DMS153 treated with DMSO at 0.1 percent for 48 hours (cell line): ENCODE measurements around the gene RAB19.
"Not testable (repeated sequence)": the region's sequence is repeated elsewhere in the genome, so short reads cannot be mapped to it uniquely, and the experiment has no call there.

Source experiments
- DNase-seq: peaks from one replicate; lab custom pipeline; 2025; ENCODE audit not compliant: unreplicated experiment; lab: John Stamatoyannopoulos, UW

The RAB19 gene

DNA sequence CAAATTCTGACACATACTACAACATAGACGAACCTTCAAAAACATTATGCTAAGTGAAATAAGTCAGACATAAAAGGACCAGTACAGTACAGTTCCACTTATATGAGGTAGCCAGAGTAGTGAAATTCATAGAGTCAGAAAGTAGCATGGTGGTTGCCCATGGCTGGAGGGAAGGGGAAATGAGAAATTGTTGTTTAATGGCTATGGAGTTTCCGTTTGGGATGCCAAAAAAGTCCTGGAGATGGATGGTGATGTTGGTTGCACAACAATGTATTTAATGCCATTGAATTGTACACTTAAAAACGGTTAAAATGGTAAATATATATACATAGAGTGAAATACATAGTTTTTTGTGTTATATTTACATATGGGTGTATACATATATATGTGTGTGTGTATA lies 3.5 kb upstream of the RAB19 start:
- no peak for DNase-seq

DNA sequence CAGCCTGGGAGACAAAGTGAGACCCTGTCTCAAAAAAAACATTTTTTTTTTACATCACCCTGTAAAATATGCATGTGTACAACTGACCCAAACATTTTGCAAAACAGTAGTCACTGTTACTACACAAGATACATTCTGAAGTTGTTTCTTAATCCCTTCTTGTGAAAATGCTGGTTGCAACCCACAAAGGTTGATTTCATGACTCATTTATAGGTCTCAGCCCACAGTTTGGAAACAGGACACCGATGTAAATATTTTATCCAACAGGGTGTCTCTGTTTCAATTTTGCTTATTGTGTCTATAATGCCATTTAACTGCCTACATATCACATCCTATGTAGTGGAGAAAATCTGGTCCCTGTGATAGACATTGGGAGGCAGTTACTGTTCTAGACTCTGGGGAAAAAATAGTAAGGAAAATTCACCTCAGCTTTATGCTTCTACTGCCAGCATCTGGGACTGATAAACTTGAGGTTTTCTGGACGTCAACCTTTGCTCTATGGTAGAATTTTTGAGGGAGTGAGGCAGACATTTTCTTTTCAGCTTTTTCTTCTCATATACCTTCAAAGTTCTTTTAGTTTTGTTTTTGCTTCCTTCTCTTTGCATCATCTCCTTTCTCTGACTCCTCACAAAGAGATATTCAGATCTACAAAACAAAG lies 1.6 kb upstream of the RAB19 start:
- DNase-seq = no peak

DNA sequence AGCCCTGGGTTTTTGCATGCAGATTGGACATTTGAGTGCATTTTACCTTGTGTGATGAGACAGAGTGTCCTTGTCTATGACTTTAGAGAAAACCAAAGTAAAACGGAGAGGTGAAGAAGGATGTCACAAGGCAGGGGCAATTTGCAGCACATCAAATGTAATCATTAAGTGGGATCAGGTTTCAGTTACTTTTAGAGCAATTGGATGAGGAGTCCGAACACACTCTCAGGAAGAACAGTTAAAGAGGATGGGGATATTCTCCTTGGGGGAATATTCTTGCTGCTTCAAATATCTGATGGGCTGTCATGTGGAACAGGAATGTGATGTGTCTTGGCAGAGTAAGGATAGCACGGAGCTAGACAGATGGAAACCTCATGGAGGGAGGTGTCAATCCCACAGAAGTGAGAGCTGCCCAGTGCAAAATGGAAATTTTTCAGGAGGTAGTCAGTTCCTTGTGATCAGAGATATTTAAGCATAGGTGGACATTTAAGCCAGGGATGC lies 757 bp downstream of the RAB19 start:
- DNase-seq = no peak

DNA sequence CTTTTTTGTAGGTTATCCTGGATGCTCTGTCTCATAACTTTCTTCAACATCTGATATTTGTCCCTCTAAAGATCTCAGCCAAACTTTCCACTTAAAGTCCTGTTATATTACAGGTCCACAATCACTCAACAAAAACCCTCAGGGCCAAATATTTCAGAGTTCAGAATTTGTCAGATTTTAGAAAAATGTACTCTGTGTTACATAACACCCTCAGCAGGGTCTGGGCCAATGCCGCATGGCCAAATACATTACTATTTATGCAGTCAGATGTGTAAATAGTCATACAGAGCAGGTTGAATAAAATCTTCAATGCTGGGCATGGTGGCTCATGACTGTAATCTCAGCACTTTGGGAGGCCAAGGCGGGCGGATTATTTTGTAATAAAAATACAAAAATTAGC lies 11.5 kb downstream of the RAB19 start:
- no peak for DNase-seq

DNA sequence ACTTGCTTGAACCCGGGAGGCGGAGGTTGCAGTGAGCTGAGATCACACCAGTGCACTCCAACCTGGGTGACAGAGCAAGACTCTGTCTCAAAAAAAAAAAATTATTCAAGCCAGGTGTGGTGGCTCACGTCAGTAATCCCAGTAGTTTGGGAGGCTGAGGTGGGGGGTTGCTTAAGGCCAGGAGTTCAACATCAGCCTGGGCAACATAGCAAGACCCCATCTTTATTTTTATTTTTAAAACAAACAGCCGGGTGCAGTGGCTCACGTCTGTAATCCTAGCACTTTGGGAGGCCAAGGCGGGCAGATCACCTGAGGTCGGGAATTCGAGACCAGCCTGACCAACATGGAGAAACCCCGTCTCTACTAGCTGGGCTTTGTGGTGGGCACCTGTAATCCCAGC lies 12.0 kb downstream of the RAB19 start:
- not testable (repeated sequence) for DNase-seq

DNA sequence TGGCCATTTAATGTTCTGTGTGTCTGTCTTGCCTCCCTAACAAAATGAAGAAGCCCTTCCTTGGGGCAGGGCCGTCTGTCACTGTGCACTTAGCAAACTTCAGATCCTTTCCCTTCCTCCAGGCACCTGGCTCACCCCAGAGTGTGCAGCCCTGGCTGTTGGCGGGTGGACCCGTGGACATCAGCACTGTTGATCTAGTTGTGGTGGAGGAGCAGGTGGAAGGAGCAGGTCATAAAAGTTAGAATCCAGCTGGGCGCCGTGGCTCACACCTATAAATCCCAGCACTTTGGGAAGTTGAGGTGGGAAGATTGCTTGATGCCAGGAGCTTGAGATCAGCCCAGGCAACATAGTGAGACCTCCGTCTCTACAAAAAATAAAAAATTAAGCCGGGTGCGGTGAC lies 12.7 kb downstream of the RAB19 start:
- DNase-seq = peak; percentile 3

DNA sequence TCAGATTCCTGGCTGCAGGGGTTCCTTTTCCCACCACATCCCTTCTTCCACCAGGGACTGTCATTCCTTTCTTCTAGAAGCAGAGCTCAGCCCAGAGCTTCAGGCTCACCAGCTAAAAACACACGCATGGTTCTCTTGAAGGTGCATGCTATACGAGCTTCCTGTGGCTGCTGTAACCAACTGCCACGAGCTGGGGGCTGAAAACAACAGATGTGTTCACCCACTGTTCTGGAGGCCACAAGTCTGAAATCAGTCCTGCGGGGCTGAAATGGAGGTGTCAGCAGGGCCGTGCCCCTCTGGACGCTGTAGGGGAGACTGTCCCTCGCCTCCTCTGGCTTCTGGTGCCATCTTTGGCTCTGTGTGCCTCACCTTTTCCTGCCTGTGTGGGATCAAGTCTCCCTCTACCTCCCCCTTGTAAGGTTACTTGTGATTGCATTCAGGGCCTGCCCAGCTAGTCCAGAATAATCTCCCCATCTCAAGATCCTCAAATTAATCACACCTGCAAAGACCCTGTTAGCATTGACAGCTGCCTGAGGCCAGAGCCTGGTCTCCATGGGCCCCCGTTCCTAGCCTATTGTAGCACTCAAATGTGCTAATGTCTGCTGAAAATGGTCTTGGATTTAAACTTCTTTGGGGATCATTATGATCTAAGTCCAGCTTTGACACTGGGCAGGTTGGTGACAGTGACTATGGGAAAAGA lies 13.7 kb downstream of the RAB19 start:
- DNase-seq = peak; percentile 58

DNA sequence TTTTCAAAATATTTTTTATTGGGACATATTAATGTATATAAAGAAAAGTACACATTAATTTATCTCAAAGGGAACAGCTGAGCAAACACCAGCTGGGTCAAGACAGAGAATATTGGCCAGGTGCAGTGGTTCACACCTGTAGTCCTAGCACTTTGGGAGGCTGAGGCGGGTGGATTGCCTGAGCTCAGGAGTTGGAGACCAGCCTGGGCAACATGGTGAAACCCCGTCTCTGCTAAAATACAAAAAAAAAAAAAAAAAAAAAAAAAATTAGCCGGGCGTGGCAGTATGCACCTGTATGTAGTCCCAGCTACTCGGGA lies 14.3 kb downstream of the RAB19 start:
- DNase-seq = not testable (repeated sequence)

DNA sequence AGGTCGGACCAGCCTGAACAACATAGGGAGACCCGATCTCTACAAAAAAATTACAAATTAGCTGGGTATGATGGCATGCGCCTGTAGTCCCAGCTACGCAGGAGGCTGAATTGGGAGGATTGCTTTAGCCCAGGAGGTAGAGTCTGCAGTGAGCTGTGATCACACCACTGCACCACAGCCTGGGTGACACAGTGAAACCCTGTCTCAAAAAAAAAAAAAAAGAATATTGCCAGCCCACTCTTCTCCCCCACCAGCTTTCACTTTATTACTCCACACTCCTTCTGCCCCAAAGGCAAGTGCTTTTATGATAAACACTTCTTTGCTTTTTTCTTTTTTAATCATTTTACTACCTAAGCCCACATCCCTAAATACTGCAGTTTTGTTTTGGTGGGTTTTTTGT lies 14.8 kb downstream of the RAB19 start:
- DNase-seq = no peak

DNA sequence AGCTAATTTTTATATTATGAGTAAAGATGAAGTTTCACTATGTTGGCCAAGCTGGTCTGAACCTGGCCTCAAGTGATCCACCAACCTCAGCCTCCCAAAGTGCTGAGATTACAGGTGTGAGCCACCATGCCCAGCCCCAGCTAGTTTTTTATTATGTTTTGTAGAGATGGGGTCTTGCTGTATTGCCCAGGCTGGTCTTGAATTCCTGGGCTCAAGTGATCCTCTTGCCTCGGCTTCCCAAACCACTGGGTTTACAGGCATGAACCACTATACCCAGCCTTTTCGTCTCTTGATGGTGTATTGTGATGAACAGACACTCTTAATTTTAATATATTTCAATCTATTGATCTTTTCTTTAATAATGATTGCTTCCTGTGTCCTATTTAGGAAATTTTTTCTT lies 17.7 kb downstream of the RAB19 start:
- no peak for DNase-seq

DNA sequence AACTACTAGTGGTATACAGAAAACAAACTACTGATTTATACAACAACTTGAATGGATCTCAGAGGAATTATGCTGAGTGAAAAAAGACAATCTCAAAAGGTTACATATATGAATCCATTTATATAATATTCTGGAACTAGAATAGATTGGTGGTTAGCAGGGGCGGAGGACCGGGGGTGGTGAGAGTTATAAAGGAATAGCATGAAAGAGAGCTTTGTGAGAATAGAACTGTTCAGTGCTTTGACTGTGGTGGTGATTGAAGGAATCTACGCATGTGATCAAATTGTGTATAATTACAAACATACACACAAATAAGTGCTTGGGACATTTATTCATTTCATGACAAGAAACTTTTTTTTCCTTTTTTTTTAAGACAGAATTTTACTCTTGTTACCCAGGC lies 19.6 kb downstream of the RAB19 start:
- DNase-seq = no peak

DNA sequence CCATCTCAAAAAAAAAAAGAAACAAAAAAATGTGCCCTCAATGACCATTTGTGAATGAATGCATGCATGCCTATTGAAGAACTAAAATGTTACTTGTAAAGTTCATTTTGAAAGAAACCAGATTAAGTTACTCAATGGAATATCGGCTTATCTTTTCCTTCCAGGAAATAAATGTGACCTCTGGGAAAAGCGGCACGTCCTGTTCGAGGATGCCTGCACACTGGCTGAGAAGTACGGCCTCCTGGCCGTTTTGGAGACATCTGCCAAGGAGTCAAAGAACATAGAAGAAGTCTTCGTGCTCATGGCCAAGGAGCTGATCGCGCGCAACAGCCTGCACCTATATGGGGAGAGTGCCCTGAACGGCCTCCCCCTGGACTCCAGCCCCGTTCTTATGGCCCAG lies 21.9 kb downstream of the RAB19 start:
- DNase-seq = no peak

DNA sequence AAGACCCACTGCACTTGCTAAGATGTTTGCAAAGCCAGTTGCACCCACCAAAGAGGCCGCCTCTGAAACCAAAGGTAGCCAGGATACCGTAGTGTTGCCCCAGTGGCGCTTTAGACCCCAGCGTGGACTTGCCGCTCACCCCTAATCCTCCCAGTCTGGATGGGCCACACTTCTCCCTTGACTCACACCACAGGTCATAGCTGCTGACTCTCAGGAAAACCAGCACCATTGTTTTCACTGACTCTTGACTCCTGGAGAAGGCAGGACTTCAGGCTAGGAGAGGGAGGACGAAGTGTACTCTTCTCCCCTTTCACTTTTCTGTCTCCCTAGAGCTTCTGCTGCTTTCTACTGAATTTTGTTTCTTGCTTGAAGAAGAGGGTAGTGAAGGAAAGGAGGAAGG lies 22.3 kb downstream of the RAB19 start:
- no peak for DNase-seq

DNA sequence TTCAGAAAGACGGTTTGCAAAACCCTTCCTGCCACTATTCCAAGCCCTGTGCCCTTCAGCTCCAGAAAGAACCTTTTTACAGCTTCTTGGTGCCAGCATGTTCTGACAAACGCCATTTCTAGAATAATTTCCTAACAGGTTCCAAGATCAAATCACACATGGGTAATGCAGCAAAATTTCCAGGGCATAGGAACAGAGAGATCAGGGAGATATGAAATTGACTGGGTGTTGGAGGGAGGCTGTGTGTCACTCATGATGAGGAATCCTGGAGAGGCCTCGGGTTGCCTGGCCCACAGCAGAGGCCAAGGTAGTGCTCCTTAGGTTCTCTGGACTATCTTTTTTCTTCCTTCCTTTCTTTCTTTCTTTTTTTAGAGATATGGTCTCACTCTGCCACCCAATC lies 29.5 kb downstream of the RAB19 start:
- DNase-seq = no peak

DNA sequence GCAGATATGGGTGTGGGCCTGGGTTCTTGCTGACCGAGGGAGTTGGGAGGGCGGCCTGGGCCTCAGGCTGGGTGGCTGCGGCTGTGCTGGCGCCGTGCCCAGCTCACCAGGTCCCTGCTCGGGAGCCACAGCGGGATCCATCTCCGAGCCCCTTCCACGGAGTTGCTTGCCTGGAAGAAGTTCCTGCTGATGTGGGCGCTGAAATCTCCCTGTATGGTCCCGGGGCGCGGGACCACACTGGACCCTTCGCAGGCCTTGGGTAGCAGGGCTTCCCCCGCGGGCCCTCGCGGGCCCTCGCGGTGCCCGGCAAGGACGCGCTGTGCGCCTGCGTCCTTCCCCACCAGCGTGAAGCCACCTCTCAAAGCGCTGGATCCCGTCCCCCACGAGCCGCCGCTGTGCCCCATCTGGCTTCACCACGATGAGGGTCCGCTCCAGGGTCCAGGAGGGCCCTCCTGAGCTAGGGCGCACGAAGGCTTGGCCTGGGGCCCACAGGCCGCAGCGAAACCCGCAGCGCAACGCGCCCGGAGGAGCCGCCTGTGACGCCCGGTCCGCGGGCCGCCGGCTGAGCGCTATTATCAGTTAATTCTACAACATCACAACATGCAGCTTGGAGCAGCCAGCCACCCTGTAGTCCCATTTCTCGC lies 31.5 kb downstream of the RAB19 start:
- DNase-seq = no peak

DNA sequence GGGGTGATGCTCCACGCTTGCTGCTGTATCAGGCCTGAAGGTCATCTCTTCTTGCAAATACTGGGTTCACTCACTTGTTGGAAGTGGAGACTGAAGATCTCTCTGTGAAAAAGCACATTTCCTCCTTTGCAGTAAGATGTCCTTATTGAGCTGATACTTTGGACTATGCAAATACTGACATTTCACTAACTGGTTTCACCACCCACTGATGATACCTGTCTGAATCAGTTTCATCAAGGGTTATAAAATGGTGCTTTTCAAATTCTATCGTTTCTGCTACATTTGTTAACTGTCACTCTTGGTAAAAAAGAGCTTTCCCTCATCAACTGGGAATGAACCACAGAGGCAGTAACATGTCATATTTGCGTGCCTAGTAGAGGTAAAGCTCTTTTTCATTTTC lies 35.5 kb downstream of the RAB19 start:
- DNase-seq = no peak

DNA sequence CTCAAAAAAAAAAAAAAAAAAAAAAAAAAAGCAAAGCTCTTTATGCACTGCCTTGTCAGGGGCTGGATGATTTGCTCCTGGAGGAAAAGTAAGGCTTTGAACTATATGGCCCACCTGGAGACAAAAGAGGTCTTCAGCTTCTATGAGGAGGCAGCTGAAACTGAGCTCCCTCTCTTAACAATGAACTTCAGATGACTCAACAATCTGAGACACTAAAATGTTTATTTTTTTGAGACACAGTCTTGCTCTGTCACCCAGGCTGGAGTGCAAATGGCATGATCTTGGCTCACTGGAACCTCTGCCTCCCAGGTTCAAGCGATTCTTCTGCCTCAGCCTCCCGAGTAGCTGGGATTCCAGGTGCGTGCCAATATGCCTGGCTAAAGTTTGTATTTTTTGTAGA lies 36.7 kb downstream of the RAB19 start:
- DNase-seq = no peak

DNA sequence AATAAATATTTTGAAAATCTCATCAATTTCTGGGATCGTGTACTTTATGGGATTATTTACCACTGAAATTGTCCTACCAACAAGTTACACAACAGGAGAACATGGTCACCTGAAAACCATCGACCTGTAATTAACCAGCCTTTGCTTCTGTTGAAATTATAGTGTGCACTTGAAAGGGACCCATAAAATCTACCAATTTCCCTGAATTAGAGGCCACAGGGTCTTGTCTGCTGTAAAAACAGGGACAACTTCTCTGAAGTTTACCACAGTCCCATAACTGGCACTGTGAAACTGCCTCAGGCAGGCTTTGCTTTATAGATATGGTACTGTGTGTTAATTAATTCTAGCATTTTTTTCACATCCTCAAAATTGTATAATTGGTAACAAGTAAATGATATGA lies 37.7 kb downstream of the RAB19 start:
- DNase-seq = no peak

DNA sequence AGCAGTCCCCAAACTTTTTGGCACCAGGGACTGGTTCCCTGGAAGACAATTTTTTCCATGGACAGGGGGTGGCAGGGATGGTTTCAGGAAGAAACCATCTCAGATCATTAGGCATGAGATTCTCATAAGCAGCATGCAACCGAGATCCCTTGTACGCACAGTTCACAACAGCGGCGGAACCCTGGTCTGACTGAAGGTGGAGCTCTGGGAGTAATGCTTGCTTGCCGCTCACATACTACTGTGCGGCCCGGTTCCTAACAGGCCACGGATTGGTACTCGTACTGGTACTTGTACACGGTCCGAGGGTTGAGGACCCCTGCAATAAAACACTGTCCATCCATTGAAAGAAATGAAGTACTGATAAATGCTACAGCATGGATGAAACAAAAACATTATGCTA lies 42.6 kb downstream of the RAB19 start:
- no peak for DNase-seq

DNA sequence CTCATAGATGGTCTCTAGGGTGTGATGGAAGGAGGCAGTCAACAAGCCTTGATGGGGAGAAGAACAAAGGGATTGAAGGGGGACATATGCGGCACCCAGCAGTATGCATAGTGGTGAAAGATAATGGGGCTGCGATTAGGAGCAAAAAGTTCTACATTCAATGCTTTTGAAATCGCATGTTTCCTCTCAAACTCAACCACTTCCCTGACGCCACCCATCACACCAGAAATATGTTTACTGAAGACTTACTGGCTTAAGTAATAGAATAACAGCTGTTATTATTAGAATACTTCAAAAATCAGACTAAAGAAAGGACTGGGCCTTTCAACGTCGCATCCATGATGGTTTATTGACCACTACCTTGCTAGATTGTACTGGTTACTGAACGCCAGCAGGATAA lies 44.0 kb downstream of the RAB19 start:
- DNase-seq = no peak

DNA sequence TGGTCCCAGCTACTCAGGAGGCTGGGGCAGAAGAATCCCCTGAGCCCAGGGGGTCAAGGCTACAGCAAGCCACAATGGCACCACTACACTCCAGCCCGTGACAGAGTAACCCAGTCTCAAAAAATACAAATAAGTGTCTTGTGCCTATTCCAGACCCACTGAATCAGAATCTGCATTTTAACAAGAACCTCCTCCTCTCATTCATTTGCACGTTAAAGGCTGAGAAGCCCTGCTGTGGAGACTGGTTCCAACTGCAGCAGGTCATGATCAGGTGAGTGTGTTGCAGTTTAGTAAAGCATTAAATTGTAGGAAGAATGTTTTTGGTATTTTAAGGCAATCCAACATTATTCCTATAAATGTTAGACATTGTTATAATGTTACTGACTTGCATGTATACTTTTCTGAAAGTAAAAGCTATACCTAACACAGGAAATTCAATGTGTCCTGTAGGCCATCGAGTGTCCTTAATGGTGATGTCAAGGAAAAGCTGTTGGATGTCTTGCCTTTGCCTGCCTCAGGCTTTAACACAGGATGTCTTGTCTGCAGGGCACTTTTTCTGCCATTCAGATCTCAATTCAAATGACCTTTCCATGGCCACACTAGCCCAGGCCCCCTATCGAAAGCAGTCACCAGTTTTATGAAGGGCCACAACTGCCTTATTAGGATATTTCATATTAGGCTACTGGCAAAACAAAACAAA lies 45.1 kb downstream of the RAB19 start:
- DNase-seq = no peak

DNA sequence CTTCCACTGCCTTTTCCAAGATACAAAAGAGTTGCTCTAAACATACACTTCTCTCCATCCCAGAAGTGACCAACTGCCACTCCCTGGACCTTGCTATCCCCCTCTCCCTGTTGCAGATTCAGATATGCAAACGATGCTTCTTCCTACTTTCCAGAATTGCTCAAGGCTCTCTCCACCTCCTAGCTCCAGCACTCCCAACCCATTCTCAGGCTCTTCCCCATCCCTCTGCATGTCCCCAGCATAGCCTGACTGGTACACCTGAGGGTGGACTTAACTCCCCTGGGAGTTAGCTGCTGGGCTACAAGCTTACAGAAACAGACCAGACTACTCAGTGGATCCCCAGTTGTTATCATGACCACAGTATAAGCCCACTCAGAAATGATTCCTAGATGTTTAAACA lies 47.9 kb downstream of the RAB19 start:
- no peak for DNase-seq
